ENCODE results near the gene CRISP2. TPM values are rescaled to one million over a fixed set of nuclear protein-coding genes. Genes with fewer than 3 reads are reported as not detected.
"Not testable (repeated sequence)": the region's sequence is repeated elsewhere in the genome, so short reads cannot be mapped to it uniquely, and the experiment has no call there.

CRISP2 gene, protein sequence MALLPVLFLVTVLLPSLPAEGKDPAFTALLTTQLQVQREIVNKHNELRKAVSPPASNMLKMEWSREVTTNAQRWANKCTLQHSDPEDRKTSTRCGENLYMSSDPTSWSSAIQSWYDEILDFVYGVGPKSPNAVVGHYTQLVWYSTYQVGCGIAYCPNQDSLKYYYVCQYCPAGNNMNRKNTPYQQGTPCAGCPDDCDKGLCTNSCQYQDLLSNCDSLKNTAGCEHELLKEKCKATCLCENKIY
- total RNA-seq: 0.10 TPM in 1 of 2 replicates, not detected in the other

DNA sequence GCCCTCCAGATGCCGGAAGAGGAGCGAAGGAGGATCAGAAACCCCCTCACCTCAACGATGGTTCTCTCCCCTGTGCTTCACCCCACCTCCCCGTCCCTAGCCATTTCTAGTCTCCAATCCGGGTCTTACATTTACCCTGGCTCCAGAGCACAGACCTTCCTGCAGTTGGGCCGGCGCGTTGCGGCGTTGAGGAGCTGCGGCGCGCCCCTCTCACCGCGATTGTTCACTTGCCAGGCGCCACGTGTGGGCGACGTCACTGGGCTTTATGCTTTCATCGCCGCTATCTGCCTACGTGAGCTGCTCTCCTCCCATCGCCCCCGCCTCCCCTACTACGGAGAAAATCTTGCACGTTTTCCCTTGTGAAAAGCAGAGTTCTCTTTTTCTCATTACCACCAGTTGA, at the start of gene CRISP2:
Gene CRISP2 (minus strand): TSS at position 198 of the 400 bp plus-strand sequence. CDS start 4,347 bp downstream, outside the sequence.
- no peak for DNase-seq (ENCODE audit: low read depth)

DNA sequence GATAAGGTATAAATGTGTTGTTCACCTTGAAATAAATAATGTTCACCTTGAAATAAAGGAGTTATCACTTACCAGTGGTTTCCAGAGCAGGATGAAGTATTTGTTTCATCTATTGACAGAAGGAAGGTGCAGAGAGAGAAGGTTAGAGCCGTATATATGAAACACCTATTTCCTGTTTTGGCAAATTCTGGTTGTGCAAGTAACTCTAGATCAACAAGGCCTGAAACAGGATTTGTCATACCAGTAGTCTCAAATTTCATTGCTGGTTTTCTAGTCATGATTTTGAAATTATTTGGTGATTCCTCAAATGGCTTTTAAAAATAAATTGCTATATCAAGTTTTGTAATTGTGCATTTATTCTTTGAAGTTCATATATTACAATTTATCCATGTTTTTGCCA, 30.9 kb upstream of the CRISP2 start, which contains the start of gene CRISP3:
Gene CRISP3 (minus strand): TSS at position 130 of the 400 bp plus-strand sequence. CDS start 21 bp downstream, at position 109.
- DNase-seq (ENCODE audit: low read depth): no peak

DNA sequence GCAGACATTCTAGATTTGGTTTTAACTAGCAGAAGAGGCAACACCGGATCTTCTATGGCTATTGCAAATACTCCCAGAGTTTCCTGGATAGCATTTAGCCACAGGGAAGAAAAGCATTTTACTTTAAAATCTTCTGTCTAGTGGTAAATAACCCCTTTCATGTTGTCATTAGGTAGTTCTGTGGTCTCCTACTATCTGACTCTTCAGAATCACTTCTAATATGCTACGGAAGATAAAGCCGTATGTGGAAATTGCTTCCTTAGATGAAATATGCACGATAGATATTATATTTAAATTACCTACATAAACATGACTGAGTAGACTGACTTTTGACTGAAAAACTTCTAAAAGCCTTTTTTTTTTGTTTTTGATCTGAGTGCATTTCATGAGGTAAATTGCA, 30.1 kb upstream of the CRISP2 start:
- no peak for DNase-seq (ENCODE audit: low read depth)

DNA sequence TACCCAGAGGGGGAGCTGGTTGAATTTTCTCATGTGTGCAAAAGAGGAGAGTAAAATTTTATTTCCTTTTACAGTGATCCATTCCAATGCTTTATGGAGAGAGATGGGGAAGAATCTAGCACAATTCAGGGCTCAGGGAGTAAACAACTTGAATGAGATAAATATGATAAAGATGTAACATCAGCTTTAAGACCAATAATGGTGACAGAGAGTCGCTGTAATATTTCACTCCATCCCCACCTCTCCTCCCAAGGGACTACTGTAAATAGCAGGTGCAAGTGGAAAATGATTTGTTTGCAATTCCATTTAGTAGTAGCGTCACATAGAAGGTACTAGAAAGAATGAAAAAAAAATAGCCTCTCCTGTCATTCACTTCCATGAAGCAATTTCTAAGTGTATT, 26.1 kb upstream of the CRISP2 start:
- DNase-seq (ENCODE audit: low read depth): no peak

DNA sequence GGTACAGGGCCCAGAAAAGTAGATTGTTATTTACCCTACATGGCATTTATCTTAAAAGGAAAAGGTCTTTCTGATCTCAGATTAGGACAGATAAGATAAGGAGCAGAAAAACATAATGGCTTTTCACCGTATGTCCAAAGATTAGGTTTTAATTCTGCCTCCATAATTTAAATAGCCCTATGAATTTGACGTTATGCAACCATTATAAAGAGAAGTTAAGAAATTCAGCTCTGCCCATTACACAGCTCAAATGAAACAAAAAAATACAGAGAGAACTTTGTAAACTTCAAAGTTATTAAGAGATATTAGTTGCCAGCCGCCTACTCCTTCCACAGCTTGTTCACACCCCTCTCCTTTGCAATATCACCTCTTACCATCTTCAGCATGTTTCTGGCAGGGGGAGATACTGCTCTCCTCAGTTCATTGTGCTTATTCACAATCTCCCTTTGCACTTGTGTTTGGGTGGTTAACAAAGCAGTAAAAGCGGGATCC, 22.7 kb upstream of the CRISP2 start:
- DNase-seq (ENCODE audit: low read depth): no peak

DNA sequence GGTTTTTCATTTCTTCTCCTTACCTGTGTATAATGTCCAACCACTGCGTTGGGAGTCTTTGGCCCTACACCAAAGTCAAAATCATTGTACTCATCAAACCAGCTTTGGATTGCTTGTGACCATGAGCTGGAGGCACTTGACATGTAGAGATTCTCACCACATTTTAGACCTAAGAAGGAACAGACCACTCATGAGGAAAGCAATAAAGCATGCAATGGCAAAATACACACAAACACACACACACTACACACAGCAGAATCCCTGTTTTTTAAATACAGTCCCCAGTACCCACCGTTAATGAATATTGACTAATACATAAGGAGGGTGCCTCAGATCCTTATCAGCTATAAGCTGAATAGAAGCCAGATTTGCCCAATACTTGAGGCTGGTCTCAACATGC, 20.3 kb upstream of the CRISP2 start:
- DNase-seq (ENCODE audit: low read depth): no peak

DNA sequence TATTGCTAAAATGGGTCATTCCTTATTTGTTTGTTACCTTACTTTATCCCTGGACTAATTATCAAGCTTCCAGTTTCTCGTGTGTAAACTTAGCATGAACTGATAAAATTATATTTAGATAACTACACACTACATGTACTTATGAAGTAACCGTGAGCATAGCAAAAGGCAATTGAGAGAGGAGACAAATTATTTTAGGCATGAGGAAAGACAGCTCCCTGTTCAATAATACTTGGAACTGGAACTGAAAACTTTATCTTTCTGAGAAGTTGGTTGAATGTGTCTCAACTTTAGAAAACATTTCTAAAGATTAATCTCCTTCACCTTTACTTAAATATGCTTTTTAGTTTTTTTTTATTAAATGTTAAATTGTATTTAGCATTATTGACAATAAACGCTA, 19.4 kb upstream of the CRISP2 start:
- no peak for DNase-seq (ENCODE audit: low read depth)

DNA sequence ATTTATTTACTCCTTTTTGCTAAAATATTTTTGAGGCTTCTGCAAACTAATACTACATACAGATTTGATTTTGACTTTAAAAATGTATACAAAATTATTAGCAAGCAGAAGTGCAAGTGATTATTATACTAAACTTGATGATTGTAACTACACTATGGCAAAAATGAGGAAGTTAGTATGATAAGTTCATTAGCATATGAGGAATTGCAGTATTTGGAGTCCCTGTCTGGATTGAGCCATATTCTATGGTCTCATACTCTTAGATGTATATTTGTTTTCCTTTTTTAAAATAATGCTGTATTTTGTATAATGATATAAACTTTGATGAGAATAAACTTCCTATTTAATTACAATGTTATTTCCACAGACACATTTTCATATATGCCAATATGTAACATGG, 16.9 kb upstream of the CRISP2 start:
- DNase-seq (ENCODE audit: low read depth): no peak

DNA sequence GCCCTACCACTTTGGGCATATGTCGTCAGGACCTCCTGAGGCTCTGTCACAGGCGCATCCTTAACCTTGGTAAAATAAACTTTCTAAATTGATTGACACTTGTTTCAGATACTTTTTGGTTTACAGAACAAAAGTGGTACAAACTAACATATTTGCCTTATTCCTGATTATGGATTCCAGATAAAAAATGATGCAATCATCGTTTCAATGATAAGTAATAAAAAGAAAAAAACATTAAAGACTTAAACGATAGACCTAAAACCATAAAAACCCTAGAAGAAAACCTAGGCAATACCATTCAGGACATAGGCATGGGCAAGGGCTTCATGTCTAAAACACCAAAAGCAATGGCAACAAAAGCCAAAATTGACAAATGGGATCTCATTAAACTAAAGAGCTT, 10.6 kb upstream of the CRISP2 start:
- not testable (repeated sequence) for DNase-seq (ENCODE audit: low read depth)

DNA sequence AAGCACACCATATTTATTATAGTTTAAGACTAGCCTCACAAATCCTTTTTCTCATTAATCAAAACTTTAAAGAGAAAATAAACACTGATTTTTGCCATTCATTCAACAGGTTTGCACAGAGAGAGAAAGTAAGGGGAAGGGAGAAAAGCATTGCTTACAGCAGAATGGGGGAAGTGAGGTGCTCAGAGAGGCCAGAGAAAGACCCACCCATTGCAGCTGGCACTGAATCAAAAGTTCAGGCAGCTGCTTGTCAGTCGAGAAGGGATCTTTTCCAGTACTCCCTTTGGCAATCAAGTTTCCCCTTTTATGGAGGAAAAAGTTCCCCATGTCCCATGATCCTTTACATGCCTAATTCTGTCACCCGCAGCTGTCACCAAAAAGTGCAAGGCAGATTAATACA, 8.0 kb upstream of the CRISP2 start:
- no peak for DNase-seq (ENCODE audit: low read depth)

DNA sequence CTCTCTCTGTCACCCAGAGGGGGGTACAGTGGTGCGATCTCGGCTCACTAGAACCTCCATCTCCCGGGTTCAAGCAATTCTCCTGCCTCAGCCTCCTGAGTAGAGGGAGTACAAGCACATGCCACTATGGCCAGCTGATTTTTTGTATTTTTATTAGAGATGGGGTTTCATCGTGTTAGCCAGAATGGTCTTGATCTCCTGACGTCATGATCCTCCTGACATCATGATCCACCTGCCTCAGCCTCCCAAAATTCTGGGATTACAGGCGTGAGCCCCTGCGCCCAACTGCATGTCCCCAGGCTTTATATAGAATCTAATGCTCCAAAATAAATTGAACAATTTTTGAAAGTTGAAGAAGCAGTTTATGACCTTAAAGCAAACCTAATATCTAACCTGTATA, 7.0 kb upstream of the CRISP2 start:
- no peak for DNase-seq (ENCODE audit: low read depth)

DNA sequence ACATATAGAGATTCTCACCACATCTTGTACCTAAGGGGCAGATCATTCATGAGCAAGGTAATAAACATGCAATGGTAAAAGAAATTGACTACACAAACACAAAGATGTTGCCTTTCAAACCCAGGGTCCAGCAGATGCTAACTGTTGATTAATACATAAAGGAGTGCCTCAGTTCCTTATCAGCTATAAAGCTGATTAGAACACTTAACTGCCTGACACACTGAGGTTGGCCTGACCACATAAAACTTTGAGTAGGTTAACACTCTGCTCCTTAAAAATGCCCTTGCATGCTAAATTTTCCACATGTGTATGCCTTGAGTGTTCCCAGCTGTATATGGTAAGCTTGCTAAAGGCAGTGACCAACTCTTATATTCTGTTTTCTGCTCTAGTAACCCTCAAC, 14.9 kb downstream of the CRISP2 start:
- DNase-seq (ENCODE audit: low read depth): no peak

DNA sequence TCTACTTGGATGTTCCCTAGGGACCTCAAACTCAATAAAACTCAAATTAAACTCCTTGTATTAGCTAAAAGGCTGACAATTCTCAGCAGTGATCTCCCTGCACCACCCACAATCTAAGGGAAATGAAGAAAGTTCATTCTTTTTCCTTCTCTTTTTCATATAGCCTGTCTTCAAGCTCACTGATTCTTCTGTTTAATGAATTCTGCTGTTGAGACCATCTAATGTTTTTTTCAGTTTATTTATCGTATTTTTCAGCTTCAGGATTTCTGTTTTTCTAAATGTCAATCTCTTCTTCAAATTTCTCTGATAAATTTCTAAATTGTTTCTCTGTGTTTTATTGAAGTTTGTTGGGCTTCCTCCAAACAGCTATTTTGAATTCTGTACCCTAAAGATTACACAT, 19.8 kb downstream of the CRISP2 start:
- DNase-seq (ENCODE audit: low read depth): no peak

DNA sequence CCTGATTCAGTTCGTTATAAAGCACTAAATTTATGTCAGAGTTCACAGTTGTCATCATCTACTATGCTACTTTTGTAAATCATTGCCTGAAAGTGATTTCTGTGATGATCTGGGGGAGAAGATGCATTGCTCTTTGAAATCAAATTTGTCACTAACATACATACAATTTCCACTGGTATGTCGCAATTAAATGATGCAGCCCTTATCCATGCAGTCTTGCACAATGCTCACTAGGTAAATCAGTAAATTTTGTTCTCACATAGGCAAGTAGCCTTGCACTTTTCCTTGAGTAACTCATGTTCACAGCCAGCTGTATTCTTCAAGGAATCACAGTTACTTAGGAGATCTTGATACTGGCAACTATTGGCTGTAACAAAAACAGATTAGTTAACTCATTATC, 20.8 kb downstream of the CRISP2 start:
- DNase-seq (ENCODE audit: low read depth): peak; percentile 1

DNA sequence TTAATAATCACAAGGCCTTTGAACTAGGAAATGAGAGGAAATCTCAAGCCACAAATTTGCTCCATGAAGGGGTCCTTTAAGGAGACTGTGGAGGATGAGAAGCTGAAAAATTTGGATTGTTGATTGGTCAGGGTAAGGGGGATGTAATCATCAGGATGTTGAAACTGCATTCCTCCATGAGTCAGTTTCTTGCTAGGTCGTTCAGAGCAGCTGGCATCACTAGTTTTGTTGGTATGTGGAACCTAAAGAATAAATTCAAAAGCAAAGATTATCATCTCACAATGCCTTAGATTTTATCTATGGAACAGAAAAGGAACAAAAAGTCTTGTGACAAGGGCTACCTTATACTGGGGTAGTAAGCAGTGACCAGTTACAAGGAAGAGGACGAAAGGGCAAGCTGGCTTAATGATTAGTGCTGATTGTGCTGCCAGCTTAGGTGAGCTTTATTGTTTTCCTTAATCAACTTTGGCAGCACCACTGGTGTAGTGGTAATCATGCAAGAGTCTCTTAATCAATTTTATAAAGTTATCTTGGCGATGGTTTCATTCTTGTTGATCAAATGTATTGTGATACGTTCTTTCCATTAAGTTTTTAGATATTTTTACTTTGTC, 36.6 kb downstream of the CRISP2 start:
- peak; percentile 75 for DNase-seq (ENCODE audit: low read depth)

DNA sequence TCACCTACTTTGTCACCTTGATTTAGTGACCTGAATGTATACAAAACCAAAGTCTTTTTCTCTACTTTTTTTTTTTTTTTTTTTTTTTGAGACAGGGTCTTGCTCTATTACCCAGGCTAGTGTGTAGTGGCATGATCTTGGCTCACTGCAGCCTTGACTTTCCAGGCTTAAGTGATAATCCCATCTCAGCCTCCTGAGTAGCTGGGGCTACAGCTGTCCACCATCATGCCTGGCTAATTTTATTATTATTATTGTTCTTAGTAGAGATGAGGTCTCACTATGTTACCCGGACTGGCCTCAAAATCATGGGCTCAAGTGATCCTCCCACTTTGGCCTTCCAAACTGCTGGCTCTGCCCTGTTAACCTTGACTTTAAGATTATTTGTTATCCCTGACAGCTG, 37.5 kb downstream of the CRISP2 start:
- DNase-seq (ENCODE audit: low read depth): no peak

DNA sequence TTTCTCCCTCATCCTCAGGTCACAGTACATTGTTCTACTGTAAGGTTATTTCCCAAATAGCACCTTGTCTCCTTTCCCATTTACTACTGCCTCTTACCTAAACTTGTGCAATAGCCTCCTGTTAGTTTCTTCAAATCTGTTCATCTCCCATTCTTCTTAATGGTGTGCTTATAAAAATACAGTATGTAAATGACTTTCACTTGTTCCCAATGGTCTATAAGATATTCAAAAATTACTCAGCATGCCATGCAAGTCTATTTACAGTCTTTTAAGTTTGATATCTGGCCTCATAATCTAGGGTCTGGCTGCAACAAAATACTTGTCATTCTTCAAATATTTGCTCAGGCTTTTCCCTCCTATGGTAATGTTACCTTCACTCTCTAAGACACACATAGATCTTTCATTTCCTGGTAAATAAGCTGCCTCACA, 45.2 kb downstream of the CRISP2 start:
- DNase-seq (ENCODE audit: low read depth): peak; percentile 69

DNA sequence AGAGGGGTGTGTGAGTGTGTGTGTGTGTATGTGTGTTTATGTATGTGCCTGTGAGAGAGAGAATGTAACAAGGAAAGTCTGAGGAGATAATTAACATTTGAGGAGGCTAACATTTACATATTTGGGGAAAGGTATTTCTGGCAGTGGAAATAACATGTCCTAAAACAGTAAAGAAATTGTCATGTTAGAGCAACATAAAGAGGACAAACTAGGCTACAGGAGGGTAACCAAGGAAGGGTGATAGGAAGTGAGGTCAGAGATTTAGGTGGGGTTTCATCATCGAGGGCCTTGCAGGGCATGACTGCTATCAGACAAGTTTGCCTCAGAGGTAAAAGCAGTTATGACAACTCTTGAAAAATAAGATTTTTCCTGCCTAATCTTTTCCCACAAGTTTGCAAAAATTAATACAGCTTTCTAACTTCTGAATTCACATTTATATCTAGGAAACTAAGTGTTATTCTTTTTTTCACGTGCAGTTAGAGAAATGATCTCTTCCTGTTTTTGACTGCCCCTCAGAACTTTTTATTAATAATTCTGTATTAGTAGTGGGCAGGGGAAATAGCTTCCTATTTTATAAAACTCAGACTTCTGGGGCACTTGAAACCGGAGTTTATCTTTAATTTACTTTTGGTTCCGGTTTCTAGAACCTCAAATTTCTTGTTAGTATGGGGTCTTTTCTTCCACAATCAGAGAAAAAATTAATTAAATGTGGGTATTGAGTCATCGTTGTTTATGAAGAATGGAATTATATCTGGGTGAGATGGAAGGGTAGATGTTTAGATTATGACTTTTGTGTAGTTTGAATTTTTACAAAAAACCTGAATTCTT, 46.2 kb downstream of the CRISP2 start:
- DNase-seq (ENCODE audit: low read depth): no peak

DNA sequence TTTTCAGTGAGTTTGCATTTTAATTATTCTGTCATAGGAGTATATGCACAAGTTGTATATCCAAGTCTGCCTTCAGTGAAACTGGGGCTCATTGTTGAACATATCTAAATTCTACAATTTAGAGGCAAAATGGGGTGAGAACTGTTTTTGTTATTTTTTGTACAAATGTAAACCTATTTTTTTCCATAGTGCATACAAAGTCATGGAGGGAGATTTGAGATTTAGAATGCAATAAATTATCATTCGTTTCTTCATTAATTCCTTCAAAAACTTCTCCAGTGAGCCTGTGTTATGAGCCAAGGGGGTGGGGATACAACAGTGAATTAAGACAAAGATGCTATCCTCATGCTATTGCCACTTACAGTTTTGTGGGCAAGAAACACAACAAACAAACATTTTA, 46.9 kb downstream of the CRISP2 start:
- DNase-seq (ENCODE audit: low read depth): no peak

DNA sequence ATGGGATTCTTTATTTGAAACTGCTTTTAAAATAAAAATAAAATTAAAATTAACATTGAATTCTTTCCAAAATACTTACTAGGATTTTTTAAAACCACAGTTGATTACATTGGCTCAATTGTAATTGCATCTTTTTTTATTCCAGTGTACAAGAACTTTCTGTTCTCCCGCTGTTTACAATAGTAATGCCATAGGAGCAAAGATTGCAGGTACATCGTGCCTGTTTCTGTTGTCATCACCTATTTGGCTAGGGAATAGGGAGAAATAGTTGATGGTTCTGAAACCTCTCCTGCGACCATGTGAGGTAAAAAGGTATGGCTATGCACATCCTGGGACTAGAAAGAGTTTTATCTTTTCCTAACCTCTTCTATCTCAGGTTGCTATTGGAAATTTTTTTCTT, 48.5 kb downstream of the CRISP2 start:
- DNase-seq (ENCODE audit: low read depth): no peak

DNA sequence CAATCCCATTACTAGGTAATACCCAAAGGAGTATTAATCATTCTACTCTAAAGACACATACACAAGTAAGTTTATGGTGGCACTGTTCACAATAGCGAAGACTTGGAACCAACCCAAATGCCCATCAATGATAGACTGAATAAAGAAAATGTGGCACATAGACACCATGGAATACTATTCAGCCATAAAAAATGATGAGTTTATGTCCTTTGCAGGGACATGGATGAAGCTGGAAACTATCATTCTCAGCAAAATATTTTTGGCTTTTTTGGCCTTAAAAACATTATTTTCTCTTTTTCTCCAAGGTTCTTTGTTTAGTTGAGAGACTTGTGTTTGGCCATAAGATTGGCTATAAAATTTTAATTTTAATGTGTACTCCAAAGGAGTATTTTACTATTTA, 49.3 kb downstream of the CRISP2 start:
- not testable (repeated sequence) for DNase-seq (ENCODE audit: low read depth)

DNA sequence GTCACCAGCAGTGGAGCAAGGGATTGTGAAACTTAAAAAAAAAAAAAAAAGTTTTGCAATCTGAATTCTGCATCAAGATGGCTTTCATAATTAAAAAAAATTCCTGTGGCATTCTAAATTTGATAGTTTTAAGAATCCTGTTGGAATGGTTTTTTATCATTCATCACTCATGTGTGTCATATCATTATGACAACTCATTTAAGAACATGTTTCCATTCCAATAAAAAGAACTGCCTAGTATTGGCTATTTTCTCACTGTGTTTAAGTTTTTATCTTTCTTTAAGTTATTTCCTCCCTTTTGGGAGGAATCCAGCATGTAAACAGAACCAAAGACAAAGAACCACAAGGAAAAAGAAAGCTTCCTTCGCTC, 50.5 kb downstream of the CRISP2 start:
- DNase-seq (ENCODE audit: low read depth): no peak
